C4-2B (cell line): ENCODE results near the gene LLGL1.

Experiments
- ZFX ChIP-seq: fragments of 450-650 bp; IDR thresholded peaks from 2 replicates; pipeline ENCODE4 v1.6.1; 2017
- TF ChIP-seq, protein P1 (sequence below): fragments of 450-650 bp; conservative IDR thresholded peaks from 2 replicates; pipeline ENCODE4 v1.5.1; 2017; ENCODE audit warnings: mild to moderate bottlenecking

GRCh38 chr17:18181358-18181757 lies 44.1 kb upstream of the LLGL1 start:
- TF ChIP-seq, protein P1, sequence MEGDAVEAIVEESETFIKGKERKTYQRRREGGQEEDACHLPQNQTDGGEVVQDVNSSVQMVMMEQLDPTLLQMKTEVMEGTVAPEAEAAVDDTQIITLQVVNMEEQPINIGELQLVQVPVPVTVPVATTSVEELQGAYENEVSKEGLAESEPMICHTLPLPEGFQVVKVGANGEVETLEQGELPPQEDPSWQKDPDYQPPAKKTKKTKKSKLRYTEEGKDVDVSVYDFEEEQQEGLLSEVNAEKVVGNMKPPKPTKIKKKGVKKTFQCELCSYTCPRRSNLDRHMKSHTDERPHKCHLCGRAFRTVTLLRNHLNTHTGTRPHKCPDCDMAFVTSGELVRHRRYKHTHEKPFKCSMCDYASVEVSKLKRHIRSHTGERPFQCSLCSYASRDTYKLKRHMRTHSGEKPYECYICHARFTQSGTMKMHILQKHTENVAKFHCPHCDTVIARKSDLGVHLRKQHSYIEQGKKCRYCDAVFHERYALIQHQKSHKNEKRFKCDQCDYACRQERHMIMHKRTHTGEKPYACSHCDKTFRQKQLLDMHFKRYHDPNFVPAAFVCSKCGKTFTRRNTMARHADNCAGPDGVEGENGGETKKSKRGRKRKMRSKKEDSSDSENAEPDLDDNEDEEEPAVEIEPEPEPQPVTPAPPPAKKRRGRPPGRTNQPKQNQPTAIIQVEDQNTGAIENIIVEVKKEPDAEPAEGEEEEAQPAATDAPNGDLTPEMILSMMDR, result no peak
- no peak for TF ChIP-seq ZFX
